NCI-H774 (cell line): ENCODE measurements around the gene MTCH1.

Experiments
- DNase-seq: peaks from one replicate; lab custom pipeline; 2025; lab: John Stamatoyannopoulos, UW

Gene MTCH1

DNA sequence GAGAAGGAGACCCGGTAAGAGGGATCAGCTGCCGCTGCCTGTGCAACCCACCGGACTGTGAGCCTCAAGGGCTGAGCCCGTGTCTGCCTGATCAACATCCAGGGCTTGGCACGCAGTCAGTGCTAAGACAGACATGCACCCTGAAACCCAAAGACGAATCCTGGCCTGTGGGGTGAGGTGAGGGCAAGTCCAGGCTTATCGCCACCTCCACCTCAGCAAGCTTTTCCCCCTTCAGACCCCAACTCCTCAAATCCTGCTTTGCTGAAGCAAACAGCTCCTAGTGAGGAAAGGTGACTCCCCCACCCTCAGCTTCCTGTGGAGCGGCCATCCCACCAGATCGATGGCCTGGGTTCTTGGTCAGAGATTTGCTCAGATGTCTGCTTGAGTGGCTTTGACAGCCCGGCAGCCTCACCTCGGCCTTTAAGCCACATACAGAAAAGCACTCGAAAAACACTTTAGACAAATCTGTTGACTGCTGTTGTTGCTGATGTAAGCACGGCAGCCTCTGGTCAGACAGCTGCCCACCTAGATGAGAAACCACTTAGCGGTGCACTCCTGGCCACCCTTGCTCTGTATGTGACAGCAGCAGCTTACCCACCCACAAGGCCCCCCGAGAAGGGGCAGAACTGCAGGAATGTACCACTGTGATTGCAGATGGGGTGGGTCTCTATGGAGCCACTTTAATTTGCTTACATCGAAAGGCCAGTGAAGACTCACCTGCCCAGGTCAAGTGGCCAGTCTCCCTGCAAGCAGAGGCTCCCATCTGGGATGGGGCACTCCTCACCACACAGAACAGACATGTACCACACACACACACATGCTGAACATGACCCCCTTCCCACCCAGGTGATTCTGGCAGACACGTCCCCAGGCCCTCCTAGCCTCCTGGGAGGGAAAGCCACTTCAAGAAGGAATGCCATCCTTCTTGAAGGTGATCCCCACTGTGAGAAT, 14.8 kb downstream of the MTCH1 start:
- DNase-seq: no peak

DNA sequence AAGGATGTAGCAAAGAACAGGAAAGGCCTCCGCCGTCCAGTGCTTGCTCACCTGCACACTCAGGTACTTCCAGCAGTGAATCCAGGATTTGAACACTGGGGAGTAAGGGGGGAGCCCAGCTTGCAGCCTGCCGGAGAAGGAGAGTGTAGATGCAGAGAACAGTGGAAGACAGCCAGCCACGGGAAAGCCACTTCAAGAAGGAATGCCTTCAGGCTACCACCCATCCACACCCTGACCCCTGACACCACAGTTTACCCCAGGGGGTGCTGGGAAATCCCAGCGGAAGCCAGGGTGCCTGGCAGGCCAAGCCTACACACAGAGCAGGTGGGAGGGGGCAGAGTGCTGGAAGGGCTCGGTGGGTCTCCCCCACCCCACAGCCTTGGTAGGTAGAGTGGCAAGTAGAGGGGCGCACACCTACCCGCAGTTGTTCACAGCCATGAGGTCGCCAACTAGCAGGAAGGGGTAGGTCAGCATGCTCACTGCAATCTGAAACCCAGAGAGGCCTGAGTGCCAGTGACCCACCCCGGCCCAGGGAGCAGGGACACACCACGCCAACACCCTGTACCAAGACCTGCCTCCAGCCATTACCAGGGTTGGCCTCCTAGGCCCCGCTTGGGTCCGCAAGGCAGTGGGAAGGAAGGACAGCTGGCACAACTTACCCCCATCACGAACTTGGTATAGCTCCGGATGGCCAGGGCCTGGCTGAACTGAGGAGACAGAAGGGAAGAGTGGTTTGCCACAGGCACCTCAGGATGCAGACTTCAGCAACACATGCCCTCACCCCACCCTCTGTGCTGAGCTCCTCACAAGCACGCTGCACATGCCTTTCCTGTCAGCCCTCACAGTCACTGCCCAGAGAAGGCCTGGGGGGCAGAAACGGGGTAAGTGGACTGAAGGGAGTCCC, 15.8 kb downstream of the MTCH1 start:
- DNase-seq: no peak

GRCh38 chr6:36969240-36969691, 16.7 kb downstream of the MTCH1 start:
- DNase-seq: no peak

GRCh38 chr6:36968266-36968977, 17.6 kb downstream of the MTCH1 start:
- no peak for DNase-seq

DNA sequence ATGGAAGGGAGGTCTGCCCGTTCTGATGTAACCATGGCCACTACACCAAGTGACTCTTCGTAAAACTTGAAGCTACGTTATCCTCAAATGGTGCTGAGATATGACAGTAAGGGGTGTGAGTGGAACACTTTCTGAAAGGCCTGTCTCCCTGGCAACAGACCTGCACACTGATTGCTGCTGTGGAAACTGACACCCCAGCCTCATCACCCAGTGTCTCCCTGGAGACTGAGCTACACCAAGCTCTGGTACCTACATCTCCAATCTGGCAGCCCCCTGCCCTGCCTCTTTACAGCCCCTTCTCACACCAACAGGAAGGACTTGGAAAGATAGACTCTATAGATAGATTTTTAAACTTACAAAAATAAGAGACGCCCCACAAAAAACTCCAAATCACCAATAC, 18.2 kb downstream of the MTCH1 start:
- DNase-seq: no peak

GRCh38 chr6:36967301-36967700, 18.7 kb downstream of the MTCH1 start:
- DNase-seq: no peak

DNA sequence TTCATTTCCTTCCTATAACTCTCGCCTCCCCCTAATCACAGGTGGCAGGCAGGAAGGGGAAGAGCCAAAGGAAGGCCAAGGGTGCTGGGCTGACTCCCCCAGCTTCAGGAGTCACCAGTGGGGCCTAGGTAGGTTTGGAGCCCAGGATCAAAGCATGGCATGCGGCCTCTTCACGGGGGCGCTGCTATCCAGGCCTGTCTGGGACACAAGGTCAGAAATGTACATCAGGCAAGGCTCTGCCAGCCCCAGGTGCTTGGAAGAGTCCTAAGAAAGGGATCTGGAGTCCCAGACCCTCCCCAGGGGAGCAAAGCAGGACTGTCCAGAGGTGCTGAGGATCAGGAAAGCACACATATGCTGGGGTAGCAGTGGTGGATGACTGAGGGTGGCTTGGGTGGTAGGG, 21.1 kb downstream of the MTCH1 start:
- DNase-seq: no peak

DNA sequence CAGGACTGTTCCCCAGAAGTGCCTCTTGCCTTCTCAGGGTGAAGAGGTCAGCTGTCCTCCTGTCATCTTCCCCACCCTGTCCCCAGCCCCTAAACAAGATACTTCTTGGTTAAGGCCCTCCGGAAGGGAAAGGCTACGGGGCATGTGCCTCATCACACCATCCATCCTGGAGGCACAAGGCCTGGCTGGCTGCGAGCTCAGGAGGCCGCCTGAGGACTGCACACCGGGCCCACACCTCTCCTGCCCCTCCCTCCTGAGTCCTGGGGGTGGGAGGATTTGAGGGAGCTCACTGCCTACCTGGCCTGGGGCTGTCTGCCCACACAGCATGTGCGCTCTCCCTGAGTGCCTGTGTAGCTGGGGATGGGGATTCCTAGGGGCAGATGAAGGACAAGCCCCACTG, 21.6 kb downstream of the MTCH1 start:
- no peak for DNase-seq

DNA sequence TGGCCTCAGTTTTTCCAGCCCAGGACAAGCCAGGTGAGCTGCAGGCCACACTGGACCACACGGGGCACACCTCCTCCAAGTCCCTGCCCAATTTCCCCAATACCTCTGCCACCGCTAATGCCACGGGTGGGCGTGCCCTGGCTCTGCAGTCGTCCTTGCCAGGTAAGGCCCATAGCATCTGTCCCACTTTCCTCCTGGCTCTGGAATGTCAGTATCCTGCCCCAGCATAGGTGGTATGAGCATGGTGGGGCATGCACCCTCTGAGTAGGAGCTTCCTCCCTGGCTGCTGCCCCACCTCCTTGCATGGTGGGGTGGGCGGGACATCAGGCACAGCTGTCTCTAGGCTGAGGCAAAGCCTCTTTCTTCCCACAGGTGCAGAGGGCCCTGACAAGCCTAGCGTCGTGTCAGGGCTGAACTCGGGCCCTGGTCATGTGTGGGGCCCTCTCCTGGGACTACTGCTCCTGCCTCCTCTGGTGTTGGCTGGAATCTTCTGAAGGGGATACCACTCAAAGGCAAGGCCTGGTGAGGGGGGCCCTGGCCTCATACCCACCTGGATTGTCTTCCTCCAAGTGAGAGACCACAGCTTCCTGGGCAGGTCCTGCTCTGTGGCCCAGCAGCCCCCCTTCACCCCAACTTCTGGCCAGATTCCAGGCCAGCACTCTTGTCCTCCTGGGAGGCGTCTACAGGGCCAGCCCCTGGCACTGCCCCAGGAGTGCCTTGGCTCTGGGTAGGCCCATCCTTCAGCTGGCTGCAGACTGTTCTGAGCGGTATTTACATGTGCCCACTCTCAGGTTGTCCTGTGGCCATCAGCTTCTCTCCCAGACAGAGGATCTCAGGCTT, 22.3 kb downstream of the MTCH1 start:
- no peak for DNase-seq

- DNase-seq: no peak
Measured at GRCh38 chr6:36962874-36963273, 23.1 kb downstream of the MTCH1 start.

DNA sequence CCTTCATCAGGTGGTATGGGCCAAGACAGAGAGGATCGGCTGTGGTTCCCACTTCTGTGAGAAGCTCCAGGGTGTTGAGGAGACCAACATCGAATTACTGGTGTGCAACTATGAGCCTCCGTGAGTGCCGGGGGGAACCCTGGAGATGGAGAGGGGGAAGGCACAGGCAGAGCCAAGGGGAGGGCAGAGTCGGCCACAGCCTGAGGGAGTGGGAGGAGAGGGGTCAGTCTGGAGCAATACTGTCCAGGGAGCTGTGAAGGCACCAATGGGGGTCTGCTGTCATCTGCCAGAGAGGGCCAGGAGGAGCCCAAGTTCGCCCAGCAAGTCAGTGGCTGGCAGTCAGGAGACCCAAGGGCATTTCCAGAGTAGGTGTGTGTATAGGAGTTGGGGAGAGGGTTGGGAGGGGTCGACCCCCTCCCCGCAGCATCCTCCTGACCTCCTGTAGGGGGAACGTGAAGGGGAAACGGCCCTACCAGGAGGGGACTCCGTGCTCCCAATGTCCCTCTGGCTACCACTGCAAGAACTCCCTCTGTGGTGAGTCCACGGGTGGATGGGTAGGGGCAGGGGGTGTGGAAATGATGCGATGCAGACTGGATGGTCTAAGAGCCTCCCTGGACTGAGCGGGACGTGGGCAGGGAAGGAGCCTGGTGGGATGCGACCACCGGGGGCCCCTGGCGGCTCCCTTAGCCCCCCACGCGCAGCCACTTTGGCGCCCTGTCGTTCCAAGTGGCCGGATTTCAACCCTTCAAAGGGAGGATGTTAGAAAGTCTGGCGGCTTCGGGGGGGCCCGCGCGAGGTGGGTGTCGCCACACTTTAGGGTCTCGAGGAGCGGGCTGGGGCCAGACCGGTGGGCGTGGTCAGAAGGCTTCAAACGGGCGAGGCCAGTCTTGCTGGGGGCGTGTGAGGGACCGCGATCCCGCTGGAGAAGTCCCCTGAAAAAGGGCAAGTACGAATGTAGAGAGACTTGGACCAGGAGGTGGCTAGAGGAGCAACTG, 24.3 kb downstream of the MTCH1 start:
- DNase-seq: no peak

GRCh38 chr6:36959555-36960250, 26.3 kb downstream of the MTCH1 start:
- DNase-seq: no peak

- DNase-seq: no peak
Measured at GRCh38 chr6:36958775-36959554, 27.0 kb downstream of the MTCH1 start.

DNA sequence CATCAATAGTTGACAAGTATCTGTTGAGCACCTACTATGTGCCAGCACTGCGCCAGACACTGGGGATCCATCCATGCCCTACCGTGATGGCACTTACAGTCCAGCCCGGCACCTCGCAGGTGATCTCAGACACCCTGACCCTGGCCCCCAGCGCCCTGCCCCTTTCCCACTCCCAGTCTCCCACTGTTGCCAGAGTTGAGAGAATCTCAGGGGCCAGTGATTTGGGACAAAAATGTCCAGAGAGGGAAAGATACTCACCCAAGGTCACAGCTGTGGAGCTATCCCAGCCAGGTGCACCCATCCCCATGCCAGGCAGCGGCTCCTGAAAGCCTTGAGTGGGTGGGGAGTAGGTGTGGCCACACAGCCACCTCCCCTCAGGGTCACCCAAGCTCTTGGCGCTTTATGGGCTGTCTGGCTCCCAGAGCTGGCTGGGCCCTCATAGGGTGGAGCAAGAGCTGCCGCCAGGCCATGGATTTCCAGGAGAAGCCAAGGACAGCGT, 28.2 kb downstream of the MTCH1 start:
- no peak for DNase-seq

DNA sequence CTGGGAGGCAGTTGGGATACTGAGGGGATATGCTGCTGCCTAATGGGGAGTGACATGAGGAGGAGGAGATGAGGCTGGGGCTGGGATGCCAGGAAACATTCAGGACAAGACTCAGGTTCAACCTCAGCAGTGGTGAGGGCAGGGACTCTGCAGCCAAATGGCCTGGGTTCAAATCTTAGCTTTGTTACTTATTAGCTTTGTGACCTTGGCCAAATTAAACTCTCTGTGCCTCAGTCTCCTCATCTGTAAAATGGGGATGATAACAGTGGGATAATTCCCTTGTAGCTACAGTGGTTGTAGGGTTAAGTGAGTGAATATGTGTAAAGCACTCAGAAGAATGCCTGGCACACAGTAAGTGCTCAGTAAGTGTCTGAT, 29.6 kb downstream of the MTCH1 start:
- no peak for DNase-seq

DNA sequence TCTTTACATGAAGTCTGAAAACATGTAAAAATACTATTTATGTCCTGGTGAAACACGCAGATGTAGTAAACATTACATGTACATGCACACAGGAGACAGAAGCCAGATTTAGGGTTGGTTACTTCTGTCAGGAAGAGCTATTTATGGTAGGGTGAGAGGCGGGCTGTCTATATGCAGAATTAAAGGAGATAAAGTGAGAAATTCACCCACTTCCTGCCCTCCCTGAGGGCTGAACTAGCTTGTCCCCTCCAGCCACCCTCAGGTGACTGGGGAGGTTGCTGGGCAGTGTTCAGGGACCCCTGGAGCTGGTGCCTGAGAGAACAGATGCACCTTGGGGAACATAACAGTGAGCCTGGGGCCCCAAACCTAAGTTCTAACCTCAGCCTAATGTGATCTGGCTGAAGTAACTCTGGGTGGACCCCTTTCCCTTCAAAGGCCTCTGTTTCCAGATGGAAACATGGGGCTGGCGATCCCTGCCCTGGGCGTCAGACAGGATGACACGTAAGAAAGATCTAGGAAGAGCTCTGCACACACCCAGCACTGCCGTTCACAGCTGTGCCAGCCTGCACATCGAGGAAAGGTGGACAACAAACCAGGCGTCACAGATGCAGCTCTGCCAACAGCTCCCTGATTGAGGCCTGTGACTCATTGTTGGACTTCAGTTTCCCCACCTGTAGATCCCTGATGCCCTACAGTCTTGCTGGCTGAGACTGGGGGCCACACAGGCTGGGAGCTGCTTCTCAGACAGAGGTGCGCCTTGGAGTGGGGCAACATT, 30.1 kb downstream of the MTCH1 start:
- no peak for DNase-seq

DNA sequence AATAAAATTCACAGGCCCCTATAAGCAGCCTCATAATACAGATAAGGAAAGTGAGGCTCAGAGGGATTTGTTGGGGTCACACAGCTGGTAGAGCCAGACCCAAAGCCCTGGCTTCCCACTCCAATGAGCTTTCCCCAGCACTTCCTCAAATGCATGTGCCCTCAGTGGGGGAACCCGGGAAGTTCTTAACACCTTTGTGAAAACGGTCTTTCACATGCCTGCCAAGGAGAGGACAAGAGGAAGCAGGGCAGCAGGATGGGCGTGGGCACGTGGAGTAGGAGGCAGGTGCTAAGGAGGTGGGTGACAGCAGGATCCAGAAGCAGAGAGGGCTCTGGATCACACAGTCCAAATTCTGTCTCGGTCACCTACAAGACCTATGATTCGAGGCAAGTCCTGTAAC, 30.9 kb downstream of the MTCH1 start:
- DNase-seq: no peak
